Fibroblast of the aortic adventitia (primary cell): ENCODE results near the gene EIF3J. TPM values are rescaled to one million over a fixed set of nuclear protein-coding genes. Genes with fewer than 3 reads are reported as not detected.

Experiments
- DNase-seq: peaks from one replicate; pipeline ENCODE4 v3.0.0-alpha.2; 2010; ENCODE audit warnings: low read depth
- H3K4me3 ChIP-seq: 2 replicates; pipeline ENCODE4 v1.5.1; 2011; ENCODE audit warnings: low read depth, mild to moderate bottlenecking, control low read depth, low read length, moderate library complexity
- CTCF ChIP-seq: IDR thresholded peaks from 2 replicates; pipeline ENCODE4 v1.5.1; 2011; ENCODE audit warnings: mild to moderate bottlenecking, low read length, control low read depth, inconsistent platforms; ENCODE audit not compliant: insufficient read depth
- total RNA-seq: library from RNA; depleted of rRNA; stranded (reverse); fragments of >200 nt; gene quantifications from 2 replicates; pipeline ENCODE4 v1.2.3, GENCODE V29; 2012; ENCODE audit warnings: low replicate concordance

The EIF3J gene
- total RNA-seq, 1 donor, result 36.7 TPM

- TF ChIP-seq CTCF, result no peak
- DNase-seq, result no peak
- no peak overlapping the region for H3K4me3 ChIP-seq
Measured at GRCh38 chr15:44570361-44570760, 33.4 kb downstream of the EIF3J start.

GRCh38 chr15:44573386-44573785 is 36.4 kb downstream of the EIF3J start:
- H3K4me3 ChIP-seq, result no peak overlapping the region
- no peak for DNase-seq
- TF ChIP-seq CTCF, result no peak

- H3K4me3 ChIP-seq, result no peak overlapping the region
- TF ChIP-seq CTCF, result no peak
- DNase-seq, result no peak
Measured at GRCh38 chr15:44574734-44575133, 37.8 kb downstream of the EIF3J start.

GRCh38 chr15:44580105-44580504 is 43.2 kb downstream of the EIF3J start:
- DNase-seq, result no peak
- no peak for TF ChIP-seq CTCF
- no peak overlapping the region for H3K4me3 ChIP-seq

GRCh38 chr15:44584162-44584749 is 47.3 kb downstream of the EIF3J start:
- DNase-seq, result peak; percentile 13
- TF ChIP-seq CTCF, result peak; percentile 26
- no peak overlapping the region for H3K4me3 ChIP-seq

- H3K4me3 ChIP-seq, result no peak overlapping the region
- TF ChIP-seq CTCF, result no peak
- no peak for DNase-seq
Measured at GRCh38 chr15:44585633-44586032, 48.7 kb downstream of the EIF3J start.

GRCh38 chr15:44588541-44588940 is 51.6 kb downstream of the EIF3J start:
- H3K4me3 ChIP-seq, result no peak overlapping the region
- no peak for DNase-seq
- no peak for TF ChIP-seq CTCF
